GM12864 (cell line): ENCODE results near the gene NCOR1.

ENCODE experiments used
- DNase-seq: peaks from one replicate; pipeline ENCODE4 v3.0.0-alpha.2; 2011; ENCODE audit warnings: low read depth
- H3K4me3 ChIP-seq: 2 replicates; pipeline ENCODE4 v1.5.1; 2011; ENCODE audit warnings: mild to moderate bottlenecking, low read depth, low read length, control low read depth
- CTCF ChIP-seq: IDR thresholded peaks from 2 replicates; pipeline ENCODE4 v1.5.1; 2011; ENCODE audit warnings: low read depth, mild to moderate bottlenecking, moderate library complexity, low read length, control low read depth, inconsistent platforms; ENCODE audit errors: missing control alignments

The NCOR1 gene

GRCh38 chr17:16091773-16092172 is 123.6 kb downstream of the NCOR1 start:
- no peak overlapping the region for H3K4me3 ChIP-seq
- DNase-seq: no peak
- TF ChIP-seq CTCF: no peak

GRCh38 chr17:16086957-16087356 is 128.4 kb downstream of the NCOR1 start:
- no peak overlapping the region for H3K4me3 ChIP-seq
- DNase-seq: no peak
- no peak for TF ChIP-seq CTCF

GRCh38 chr17:16085066-16085699 is 130.2 kb downstream of the NCOR1 start:
- no peak for DNase-seq
- no peak overlapping the region for H3K4me3 ChIP-seq
- no peak for TF ChIP-seq CTCF

- DNase-seq: no peak
- no peak overlapping the region for H3K4me3 ChIP-seq
- TF ChIP-seq CTCF: no peak
These were observed 132.1 kb downstream of the NCOR1 start for GRCh38 chr17:16083223-16083622.

- H3K4me3 ChIP-seq: no peak overlapping the region
- no peak for DNase-seq
- no peak for TF ChIP-seq CTCF
These were observed 133.7 kb downstream of the NCOR1 start for GRCh38 chr17:16081507-16082087.

- DNase-seq: no peak
- no peak for TF ChIP-seq CTCF
- H3K4me3 ChIP-seq: no peak overlapping the region
These were observed 135.0 kb downstream of the NCOR1 start for GRCh38 chr17:16080366-16080765.

- no peak for DNase-seq
- no peak overlapping the region for H3K4me3 ChIP-seq
- TF ChIP-seq CTCF: no peak
These were observed 139.4 kb downstream of the NCOR1 start for GRCh38 chr17:16075949-16076348.
